Measurements from ENCODE around the gene AKNA. TPM values are rescaled to one million over a fixed set of nuclear protein-coding genes. Genes with fewer than 3 reads are reported as not detected.

Gene AKNA
- total RNA-seq, 1 experiment from 2014 or later, result 10.1 TPM

- ATAC-seq (no peak), DNase-seq (ENCODE audit: low read depth, low spot score) (no peak)
- Histone ChIP-seq H3K36me3 (ENCODE audit: control insufficient read depth, insufficient read depth, low read length) (no peaks in the 10 kb centered on the region), H3K4me3 (ENCODE audit: low read depth in 2 of 2, low read length in 2 of 2) (no peak overlapping the region), H3K4me1 (ENCODE audit: control insufficient read depth, insufficient read depth, low read length) (no peaks in the 10 kb centered on the region), H3K27me3 (ENCODE audit: control insufficient read depth, insufficient read depth, low read length) (no peaks in the 10 kb centered on the region), H3K9me3 (ENCODE audit: control insufficient read depth, insufficient read depth, low read depth, low read length) (no peaks in the 10 kb centered on the region), H3K27ac (ENCODE audit: low read length) (no peak overlapping the region)
- ChIA-PET POLR2A (no interaction called here), CTCF (no interaction called here)
- BruUV-seq (replicated peaks), result no TSS peak
- in situ Hi-C loops (cut with HindIII; ENCODE audit: low pct_unique_long_range_greater_than_20kb, low sequenced_read_pairs) (no loop called here), intact Hi-C loops (cut with micrococcal nuclease; ENCODE audit: unreplicated experiment) (no loop called here)
- TF ChIP-seq SIN3A (IDR thresholded peaks at IDR 0.05; ENCODE audit: borderline replicate concordance, insufficient read depth, low read depth, low read length) (no peak), TCF7L2 (IDR thresholded peaks at IDR 0.05; ENCODE audit: low read depth, low read length) (no peak), POLR2AphosphoS5 (IDR thresholded peaks at IDR 0.05; ENCODE audit: low read depth, low read length) (no peak), REST (IDR thresholded peaks at IDR 0.05; ENCODE audit: insufficient read depth in 1 of 2, low read depth in 2 of 2, low read length in 1 of 2) (no peak)
- TF ChIP-seq, protein P1, sequence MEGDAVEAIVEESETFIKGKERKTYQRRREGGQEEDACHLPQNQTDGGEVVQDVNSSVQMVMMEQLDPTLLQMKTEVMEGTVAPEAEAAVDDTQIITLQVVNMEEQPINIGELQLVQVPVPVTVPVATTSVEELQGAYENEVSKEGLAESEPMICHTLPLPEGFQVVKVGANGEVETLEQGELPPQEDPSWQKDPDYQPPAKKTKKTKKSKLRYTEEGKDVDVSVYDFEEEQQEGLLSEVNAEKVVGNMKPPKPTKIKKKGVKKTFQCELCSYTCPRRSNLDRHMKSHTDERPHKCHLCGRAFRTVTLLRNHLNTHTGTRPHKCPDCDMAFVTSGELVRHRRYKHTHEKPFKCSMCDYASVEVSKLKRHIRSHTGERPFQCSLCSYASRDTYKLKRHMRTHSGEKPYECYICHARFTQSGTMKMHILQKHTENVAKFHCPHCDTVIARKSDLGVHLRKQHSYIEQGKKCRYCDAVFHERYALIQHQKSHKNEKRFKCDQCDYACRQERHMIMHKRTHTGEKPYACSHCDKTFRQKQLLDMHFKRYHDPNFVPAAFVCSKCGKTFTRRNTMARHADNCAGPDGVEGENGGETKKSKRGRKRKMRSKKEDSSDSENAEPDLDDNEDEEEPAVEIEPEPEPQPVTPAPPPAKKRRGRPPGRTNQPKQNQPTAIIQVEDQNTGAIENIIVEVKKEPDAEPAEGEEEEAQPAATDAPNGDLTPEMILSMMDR (IDR thresholded peaks at IDR 0.05), result no peak
These were observed 35.4 kb upstream of the AKNA start for GRCh38 chr9:114423181-114423580.

DNA sequence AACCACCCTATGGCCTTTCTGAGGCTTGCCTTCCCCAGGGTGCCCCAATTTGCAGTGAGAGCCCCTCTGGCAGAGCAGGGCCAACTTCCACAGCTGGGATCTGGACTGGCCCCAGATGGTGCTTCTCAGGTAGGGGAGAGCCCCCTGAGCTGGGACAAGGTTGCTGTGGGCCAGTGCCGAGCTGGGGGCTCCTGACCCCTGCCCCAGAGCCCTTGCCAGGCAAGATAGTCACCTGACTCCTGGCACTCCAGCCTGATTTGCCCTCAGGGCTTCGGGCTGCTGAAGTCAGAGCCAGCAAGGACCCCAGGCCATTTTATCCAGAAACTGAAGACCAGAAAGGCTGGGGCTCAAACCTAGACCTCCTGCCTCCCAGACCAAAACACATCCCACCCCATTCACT, 33.4 kb upstream of the AKNA start:
- Histone ChIP-seq H3K4me3 (ENCODE audit: low read depth in 2 of 2, low read length in 2 of 2) (no peak overlapping the region), H3K27ac (ENCODE audit: low read length) (no peak overlapping the region), H3K9me3 (ENCODE audit: control insufficient read depth, insufficient read depth, low read depth, low read length) (no peaks in the 10 kb centered on the region), H3K4me1 (ENCODE audit: control insufficient read depth, insufficient read depth, low read length) (no peaks in the 10 kb centered on the region), H3K27me3 (ENCODE audit: control insufficient read depth, insufficient read depth, low read length) (no peaks in the 10 kb centered on the region), H3K36me3 (ENCODE audit: control insufficient read depth, insufficient read depth, low read length) (no peaks in the 10 kb centered on the region)
- ChIA-PET POLR2A (no interaction called here), CTCF (no interaction called here)
- no peak for ATAC-seq
- intact Hi-C loops (cut with micrococcal nuclease; ENCODE audit: unreplicated experiment) (no loop called here), in situ Hi-C loops (cut with HindIII; ENCODE audit: low pct_unique_long_range_greater_than_20kb, low sequenced_read_pairs) (no loop called here)
- BruUV-seq (replicated peaks), result no TSS peak
- no peak for TF ChIP-seq SIN3A (IDR thresholded peaks at IDR 0.05; ENCODE audit: borderline replicate concordance, insufficient read depth, low read depth, low read length)
- TF ChIP-seq REST (IDR thresholded peaks at IDR 0.05; ENCODE audit: insufficient read depth in 1 of 2, low read depth in 2 of 2, low read length in 1 of 2), result no peak
- TF ChIP-seq, protein P1 (IDR thresholded peaks at IDR 0.05), result no peak
- no peak for TF ChIP-seq POLR2AphosphoS5 (IDR thresholded peaks at IDR 0.05; ENCODE audit: low read depth, low read length)
- DNase-seq (ENCODE audit: low read depth, low spot score), result no peak
